Esophagus (tissue), 2 donors: ENCODE measurements around the gene EXOC6B. TPM values are rescaled to one million over a fixed set of nuclear protein-coding genes. Genes with fewer than 3 reads are reported as not detected.

Experiments
- H3K27ac ChIP-seq, 2 donors: one replicate each; pipeline ENCODE4 v1.5.1; 2013; ENCODE audit warnings: low read depth in 2 of 2, mild to moderate bottlenecking in 2 of 2, inconsistent platforms in 1 of 2, low read length in 1 of 2, moderate library complexity in 1 of 2
- H3K27me3 ChIP-seq, 2 donors: one replicate each; pipeline ENCODE4 v1.6.1; 2013; ENCODE audit warnings: low read length in 2 of 2, control low read depth in 1 of 2, mild to moderate bottlenecking in 1 of 2; ENCODE audit not compliant: insufficient read depth in 2 of 2, control insufficient read depth in 1 of 2
- H3K36me3 ChIP-seq, 2 donors: one replicate each; pipeline ENCODE4 v1.6.1; 2013; ENCODE audit warnings: low read length in 1 of 2; ENCODE audit not compliant: control insufficient read depth in 2 of 2, insufficient read depth in 2 of 2
- H3K4me1 ChIP-seq, 2 donors: one replicate each; pipeline ENCODE4 v1.6.1; 2013; ENCODE audit warnings: low read length in 1 of 2; ENCODE audit not compliant: control insufficient read depth in 2 of 2, insufficient read depth in 2 of 2
- H3K4me3 ChIP-seq, 2 donors: one replicate each; pipeline ENCODE4 v1.5.1; 2013; ENCODE audit warnings: low read length in 2 of 2, mild to moderate bottlenecking in 2 of 2, low read depth in 1 of 2, moderate library complexity in 1 of 2
- H3K9me3 ChIP-seq, 2 donors: one replicate each; pipeline ENCODE4 v1.6.1; 2013; ENCODE audit warnings: mild to moderate bottlenecking in 2 of 2, low read depth in 1 of 2, low read length in 1 of 2, moderate library complexity in 1 of 2; ENCODE audit not compliant: control insufficient read depth in 2 of 2, insufficient read depth in 1 of 2
- WGBS, 2 donors: extraction: QIAGEN DNeasy Blood & Tissue Kit; methylation state at CpG; one replicate each; pipeline ENCODE4 v1.1.7; 2013; 5-methylcytosine and 5-hydroxymethylcytosine counted together
- polyA plus RNA-seq, 2 donors: library from polyadenylated mRNA; stranded (reverse); fragments of 200-250 nt; gene quantifications; one replicate each; pipeline ENCODE4 v1.2.3, GENCODE V29; 2013
- donor health status: healthy with polysubstance abuse.
- donor health status: Bipolar disorder and iron deficiency.

Gene EXOC6B
- polyA plus RNA-seq, 2 donors, result 6.0 to 8.4 TPM

DNA sequence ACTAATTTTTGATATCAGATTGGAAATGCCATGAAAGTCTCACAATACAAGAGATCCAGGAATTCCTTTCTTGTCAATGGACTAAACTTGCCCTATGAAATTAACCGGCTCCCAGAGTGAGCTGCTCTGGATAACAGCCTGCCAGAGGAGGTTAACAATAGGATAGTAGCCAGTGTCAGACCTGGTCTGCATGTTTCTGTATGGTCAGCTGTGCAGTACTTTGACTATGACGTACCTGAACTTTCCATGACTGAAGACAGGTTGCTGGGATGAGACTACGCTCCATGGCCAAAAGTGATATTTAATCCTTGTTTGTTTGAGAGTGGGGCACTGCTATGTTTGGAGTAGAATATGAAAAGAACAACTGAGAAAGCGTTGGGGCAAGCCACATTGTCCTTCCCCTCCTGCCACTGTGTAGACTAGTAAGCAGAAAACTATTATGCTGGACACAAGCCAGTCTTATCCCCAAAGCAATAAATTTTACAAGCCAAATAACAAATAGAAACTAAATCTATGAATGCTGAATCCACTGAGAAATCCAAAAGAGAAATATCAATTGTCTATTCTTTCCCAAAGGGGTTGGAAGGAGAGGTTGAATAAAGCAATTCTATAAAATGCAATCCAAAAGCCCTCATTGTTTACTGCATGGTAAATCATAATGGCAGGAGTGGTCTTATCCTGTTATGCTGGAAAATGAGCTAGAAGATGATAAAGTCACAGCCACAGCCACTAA is 562.6 kb downstream of the EXOC6B start:
- no peak overlapping the region for H3K4me3 ChIP-seq
- no peak overlapping the region for H3K27ac ChIP-seq
- no peaks in the 10 kb centered on the region for H3K9me3 ChIP-seq
- no peaks in the 10 kb centered on the region for H3K27me3 ChIP-seq
- no peaks in the 10 kb centered on the region for H3K4me1 ChIP-seq
- 81 to 82% methylated on average over 4 of the region's 4 CpGs for WGBS, 2 donors
- H3K36me3 ChIP-seq, result no peaks in the 10 kb centered on the region

DNA sequence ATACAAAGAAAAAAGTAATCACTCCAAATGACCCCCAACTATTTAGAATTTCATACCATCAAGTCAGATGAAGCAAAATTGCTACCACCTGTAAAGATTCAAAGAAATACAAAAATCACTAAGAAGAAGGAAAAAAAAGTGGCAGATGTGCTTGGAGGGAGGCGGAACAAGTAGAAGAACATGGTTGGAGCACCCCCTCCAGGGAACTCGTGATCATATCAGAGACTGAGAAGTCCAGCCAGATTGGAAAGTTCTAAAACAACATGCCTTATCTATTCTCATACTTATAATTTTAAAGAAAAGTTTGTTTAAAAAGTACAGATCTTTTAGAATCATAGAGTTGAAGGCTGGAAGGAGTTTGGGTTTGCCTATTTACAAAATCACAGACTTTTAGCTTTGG is 564.8 kb downstream of the EXOC6B start:
- Histone ChIP-seq H3K9me3 (no peaks in the 10 kb centered on the region), H3K36me3 (no peaks in the 10 kb centered on the region), H3K27ac (no peak overlapping the region), H3K4me3 (no peak overlapping the region), H3K27me3 (no peaks in the 10 kb centered on the region), H3K4me1 (no peaks in the 10 kb centered on the region)
- 79 to 82% methylated on average over 2 of the region's 2 CpGs for WGBS, 2 donors

DNA sequence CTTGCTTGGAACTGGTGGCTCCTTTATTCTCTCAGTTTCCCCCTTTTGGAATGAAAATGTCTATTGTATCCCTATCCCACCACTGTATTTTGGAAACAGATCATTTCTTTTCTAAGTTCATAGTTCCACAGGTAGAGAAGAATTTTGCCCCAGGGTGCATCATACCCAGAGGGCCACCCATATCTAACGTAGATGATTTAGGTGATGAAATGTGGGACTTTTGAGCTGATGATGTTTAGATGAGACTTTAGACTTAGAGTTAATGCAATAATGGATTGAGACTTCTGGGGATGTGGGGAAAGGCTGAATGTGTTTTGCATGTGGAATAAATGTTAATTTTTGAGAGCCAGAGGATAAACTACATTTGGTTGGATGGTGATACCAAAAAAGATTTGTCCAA is 570.3 kb downstream of the EXOC6B start:
- 78% methylated on average over 1 of the region's 1 CpG for WGBS, 2 donors
- no peak overlapping the region for H3K27ac ChIP-seq
- H3K36me3 ChIP-seq, result no peaks in the 10 kb centered on the region
- peaks cover 0 to 2% of the 10 kb centered on the region in 2 donors for H3K4me1 ChIP-seq
- no peaks in the 10 kb centered on the region for H3K27me3 ChIP-seq
- H3K4me3 ChIP-seq, result no peak overlapping the region
- H3K9me3 ChIP-seq, result no peaks in the 10 kb centered on the region

DNA sequence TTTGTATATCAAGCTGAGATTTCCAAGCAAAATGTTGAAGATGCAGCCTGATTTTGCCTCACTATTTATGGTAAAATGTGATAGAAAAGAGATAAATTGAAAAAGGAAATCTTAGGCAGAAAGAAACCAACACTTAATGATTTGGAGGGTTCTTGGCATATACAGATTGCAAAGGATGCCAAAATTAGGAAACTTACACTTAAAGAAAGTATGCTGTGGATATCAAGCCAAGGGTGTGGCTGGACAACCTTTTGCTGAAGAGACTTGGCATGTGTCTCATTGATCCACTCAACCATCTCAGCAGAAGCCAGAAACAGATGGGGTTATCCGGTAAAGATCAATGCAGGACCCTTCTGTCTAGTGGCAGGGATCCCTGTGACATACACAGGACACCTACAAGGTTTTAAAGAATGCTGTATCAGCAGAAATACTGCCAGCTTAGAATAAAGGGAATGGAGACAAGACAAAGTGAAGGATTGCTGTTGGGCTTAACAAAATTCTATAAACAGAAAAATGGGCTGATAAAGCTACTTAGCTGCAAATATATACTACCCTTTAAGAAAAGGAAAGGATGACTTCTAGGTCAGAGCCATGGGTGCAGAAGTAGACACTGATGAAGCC is 570.9 kb downstream of the EXOC6B start:
- 44 to 48% methylated on average over 1 of the region's 1 CpG for WGBS, 2 donors
- Histone ChIP-seq H3K36me3 (no peaks in the 10 kb centered on the region), H3K4me3 (no peak overlapping the region), H3K9me3 (no peaks in the 10 kb centered on the region), H3K27me3 (no peaks in the 10 kb centered on the region), H3K4me1 (peaks cover 0 to 2% of the 10 kb centered on the region in 2 donors), H3K27ac (no peak overlapping the region)

DNA sequence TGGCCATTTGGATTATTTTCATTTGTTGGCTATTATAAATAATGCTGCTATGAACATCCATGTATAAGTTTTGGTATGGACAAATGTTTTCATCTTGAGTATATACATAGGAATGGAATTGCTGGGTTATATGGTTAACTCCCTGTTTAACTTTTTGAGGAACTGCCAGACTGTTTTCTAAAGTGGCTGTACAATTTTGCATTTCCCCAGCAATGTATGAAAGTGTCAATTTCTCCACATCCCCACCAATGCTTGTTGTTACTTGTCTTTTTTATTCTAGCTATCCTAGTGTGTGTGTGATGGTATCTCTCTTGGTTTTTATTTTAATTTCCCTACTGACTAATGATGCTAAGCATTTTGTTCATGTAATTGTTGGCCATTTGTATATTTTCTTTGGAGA is 587.5 kb downstream of the EXOC6B start:
- H3K4me3 ChIP-seq, result no peak overlapping the region
- peaks cover under 1 to 2% of the 10 kb centered on the region in 2 donors for H3K4me1 ChIP-seq
- no peaks in the 10 kb centered on the region for H3K36me3 ChIP-seq
- no peak overlapping the region for H3K27ac ChIP-seq
- no peaks in the 10 kb centered on the region for H3K27me3 ChIP-seq
- H3K9me3 ChIP-seq, result no peaks in the 10 kb centered on the region

DNA sequence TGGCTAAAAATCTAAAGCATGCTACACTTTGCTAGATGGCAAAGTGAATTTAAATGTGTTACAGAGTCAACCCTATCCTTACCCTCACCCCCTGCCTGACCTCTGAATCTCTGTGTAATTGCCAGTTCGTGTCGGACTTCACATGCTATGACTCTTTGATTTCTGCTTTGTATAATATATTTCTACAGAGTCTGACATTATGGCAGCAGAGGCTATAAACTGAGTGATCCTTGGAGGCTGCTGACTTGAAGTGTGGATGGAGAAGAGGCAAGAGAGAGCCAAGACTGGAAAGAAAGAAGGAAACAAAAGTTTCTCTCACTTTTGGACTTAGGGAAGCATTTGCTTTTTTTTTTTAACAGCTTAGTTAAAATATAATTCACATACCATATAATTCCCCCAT is 588.3 kb downstream of the EXOC6B start:
- Histone ChIP-seq H3K27me3 (no peaks in the 10 kb centered on the region), H3K4me3 (no peak overlapping the region), H3K9me3 (no peaks in the 10 kb centered on the region), H3K36me3 (no peaks in the 10 kb centered on the region), H3K4me1 (peaks cover 2 to 4% of the 10 kb centered on the region in 2 donors), H3K27ac (no peak overlapping the region)
- WGBS, 2 donors, result 65 to 72% methylated on average over 2 of the region's 2 CpGs

DNA sequence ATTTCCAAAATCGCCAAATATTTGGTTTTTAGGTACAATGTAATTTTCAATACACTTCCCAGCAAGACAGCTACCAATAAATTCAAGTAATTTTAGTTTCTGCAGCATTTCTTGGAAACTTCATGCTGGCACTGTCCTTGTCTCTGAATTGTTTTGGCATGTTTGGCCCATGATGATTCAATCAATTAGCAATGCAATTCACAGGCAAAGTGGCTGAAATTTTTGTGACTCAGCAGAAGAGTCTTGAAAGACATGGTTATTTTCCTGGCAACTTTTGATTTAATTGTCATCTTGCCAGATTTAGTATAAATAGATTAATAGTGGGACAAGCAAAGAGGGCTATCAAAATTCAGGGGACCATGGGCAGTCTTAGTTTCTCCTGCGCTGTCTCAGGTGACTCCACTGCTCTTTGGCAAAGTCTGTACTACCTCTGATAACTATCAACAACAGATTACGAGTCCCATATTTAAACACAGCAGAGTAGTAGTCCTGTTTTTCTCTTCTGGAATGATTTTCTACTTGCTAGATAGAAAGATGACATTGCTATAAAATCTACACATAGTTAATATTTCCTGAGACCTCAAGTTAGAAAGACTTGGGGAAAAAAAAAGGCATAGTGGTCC is 589.3 kb downstream of the EXOC6B start:
- Histone ChIP-seq H3K27me3 (no peaks in the 10 kb centered on the region), H3K27ac (no peak overlapping the region), H3K4me3 (no peak overlapping the region), H3K4me1 (peaks cover 2 to 4% of the 10 kb centered on the region in 2 donors), H3K36me3 (no peaks in the 10 kb centered on the region), H3K9me3 (no peaks in the 10 kb centered on the region)
- 62 to 76% methylated on average over 3 of the region's 3 CpGs for WGBS, 2 donors

DNA sequence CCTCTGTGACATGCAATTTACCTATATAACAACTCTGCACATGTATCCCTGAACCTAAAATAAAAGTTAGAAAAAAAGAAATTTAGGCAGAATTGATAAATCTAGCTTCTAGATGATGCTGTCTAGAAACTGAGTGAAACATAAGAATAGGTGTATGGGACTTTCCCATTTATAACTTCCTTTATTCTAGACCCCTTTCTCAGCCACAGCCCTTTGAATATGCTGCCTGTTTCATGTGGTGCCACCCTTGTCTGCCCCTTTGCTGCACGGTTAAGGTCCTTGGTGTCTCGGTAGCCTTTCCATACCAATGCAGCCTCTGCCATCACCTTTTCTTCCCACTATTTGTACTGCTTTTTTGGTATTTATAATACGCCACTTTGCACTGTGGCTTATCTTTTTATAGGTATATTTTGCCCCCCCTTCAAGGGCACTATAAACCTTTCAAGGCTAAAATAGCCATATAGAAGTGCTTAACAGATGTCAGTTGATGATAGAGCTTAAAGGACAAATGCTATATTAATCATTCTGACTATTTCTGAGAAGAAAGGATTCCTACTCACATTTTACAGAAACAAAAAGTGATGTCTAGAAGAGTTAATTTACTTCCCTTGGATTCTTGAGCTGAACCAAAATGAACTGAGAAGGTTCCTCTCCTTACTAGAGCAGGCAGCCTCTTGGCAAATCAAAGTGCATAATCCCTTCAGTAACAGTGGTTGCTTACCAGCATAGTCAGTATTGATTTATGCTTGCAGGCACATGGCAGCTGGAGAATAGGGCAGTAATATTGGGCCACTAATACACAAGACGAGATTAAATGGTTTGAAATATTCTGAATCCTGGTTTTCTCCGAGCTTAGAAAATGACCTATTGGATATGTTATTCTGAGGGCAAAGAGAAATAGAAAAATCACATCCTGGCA is 590.1 kb downstream of the EXOC6B start:
- Histone ChIP-seq H3K9me3 (no peaks in the 10 kb centered on the region), H3K27me3 (no peaks in the 10 kb centered on the region), H3K4me3 (no peak overlapping the region), H3K36me3 (no peaks in the 10 kb centered on the region), H3K4me1 (peaks cover 2 to 4% of the 10 kb centered on the region in 2 donors), H3K27ac (no peak overlapping the region)
- WGBS, 2 donors, result 79% methylated on average over 5 of the region's 5 CpGs

DNA sequence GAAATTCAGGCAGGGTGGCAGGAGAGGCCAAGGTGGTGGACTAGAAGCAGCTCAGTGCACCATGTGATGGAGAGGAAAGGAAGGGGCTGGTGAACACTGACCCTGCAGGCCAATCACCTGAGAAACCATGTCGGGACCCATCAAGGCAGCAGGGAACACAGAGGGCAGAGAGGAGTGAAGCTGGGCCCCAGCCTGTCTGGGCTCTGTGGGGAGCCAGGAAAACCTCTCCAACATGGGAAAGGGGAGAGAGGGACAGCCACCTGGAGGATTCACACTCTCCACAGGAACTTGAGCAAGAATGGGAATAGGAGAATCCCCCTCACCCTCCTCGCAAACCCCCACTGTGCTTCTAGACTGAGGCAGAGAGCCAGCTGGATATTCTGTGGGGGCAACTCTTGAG is 592.6 kb downstream of the EXOC6B start:
- Histone ChIP-seq H3K27ac (no peak overlapping the region), H3K36me3 (no peaks in the 10 kb centered on the region), H3K4me1 (peaks cover 2 to 4% of the 10 kb centered on the region in 2 donors), H3K4me3 (no peak overlapping the region), H3K9me3 (no peaks in the 10 kb centered on the region), H3K27me3 (no peaks in the 10 kb centered on the region)
- WGBS, 2 donors, result 86 to 91% methylated on average over 2 of the region's 2 CpGs
